Cardiac septum (tissue), 1 donor: ENCODE measurements around the gene DGKB. TPM values are rescaled to one million over a fixed set of nuclear protein-coding genes. Genes with fewer than 3 reads are reported as not detected.

Experiments
- DNase-seq: peaks from one replicate; pipeline ENCODE4 v3.0.0-alpha.2; 2020; ENCODE audit warnings: low spot score
- intact Hi-C: fragments of 100-400 bp; cut with DNase I; formaldehyde crosslinking; loops from one replicate; pipeline ENCODE4 v1.14.0; 2022
- total RNA-seq: library from RNA; stranded (reverse); fragmentation: NEBNext Ultra II Directional; extraction: Animal tissue kit (Norgen Biotek cat#: 25700); gene quantifications from one replicate; pipeline ENCODE4 v1.2.1, GENCODE V29; 2021
- donor health status: DM: no; HTN: no; CAD: no.

DGKB gene
- total RNA-seq, 1 donor from 2014 or later = 0.75 TPM

DNA sequence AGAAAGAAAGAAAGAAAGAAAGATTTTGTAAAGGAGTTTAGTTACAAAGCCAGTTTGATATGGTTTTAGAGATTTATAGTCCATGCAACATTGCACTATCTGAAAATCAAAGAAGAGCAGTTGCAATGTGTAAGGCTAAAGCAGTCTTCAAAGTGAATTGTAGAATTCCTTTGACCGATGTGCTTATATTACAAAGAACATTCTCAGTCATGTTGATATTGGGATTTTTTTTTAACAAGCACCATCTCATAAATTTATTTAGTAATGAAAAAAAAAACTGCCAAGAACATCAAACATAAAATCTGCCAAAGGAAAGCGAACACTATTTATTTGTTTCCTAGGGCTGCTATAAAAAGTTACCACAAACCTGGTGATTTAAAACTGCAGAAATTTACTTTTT lies 133.3 kb downstream of the DGKB start:
- DNase-seq = no peak
- intact Hi-C loops = loop anchor here (5.0 kb wide), 1 partner anchor 63 kb away; no protein-coding TSS in a partner anchor

DNA sequence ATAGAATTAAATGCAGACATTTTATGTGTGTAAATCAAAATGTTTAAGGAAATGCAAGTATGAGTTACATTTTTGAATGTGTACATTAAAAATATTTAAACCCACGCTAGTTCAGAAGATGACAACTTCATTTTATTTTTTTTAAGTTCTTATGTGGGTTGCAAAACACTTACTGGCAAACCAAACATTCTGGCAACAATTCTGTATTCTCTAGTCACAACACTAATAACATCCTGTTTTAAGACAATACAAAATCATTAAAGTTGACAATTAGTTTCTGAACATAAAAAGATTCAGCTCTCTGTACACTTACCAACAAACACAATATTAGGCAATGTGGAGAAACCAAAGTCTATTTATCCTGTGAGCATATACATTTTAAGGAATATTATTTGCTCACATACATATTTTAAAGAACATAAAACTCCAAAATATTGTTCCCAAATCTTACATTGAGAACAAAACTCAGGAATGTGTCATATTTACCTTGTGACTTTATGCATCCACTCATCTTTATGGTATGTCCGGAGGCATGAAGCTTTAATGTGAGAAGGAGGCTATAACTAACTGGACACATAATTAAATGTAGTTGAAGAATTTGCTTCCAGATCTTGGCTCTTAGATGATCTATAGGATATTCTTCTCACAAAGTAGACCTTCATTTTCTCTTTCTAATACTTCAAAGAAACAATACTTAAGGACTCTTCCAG lies 134.7 kb downstream of the DGKB start:
- intact Hi-C loops = loop anchor here (5.0 kb wide), 1 partner anchor 64 kb away; no protein-coding TSS in a partner anchor
- no peak for DNase-seq

DNA sequence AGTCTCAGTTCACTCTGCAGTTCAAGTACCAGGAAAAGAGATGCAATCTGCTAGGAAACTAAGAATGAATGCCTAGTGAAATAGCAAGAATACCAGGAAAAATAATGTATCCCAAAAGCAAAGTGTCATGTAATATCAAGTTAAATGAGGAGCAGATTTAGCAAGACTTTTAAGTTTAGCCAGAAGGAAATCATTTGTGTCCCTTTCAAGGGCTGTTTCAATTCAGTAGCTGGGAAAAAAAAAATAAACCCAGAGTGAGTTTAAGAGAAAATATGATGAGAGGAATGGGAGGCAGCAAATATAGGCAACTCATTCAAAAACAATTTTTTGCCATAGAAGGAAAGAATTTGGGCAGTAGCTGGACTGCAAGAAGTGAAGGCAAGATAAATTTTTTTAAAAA lies 135.8 kb downstream of the DGKB start:
- intact Hi-C loops = loop anchor here (5.0 kb wide), 1 partner anchor 66 kb away; no protein-coding TSS in a partner anchor
- no peak for DNase-seq

DNA sequence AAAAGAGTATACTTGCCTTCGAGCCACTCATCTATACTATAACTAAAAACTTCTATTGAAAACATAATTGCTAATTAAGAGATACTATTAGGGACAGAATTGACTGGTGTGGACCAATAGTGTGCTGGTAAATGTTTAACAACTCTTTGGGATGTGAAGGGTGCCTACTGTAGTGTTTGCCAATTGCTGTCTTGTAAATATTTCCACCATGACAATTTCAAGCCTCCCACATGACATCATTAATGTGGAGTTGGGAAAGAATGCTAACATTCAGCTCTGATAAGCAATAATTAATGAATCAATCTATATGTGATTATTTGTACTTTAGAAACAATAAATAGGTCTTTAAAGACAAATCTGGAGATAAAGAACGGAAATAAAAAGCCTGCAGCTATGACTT lies 136.8 kb downstream of the DGKB start:
- intact Hi-C loops = loop anchor here (5.0 kb wide), 1 partner anchor 67 kb away; no protein-coding TSS in a partner anchor
- DNase-seq = no peak

DNA sequence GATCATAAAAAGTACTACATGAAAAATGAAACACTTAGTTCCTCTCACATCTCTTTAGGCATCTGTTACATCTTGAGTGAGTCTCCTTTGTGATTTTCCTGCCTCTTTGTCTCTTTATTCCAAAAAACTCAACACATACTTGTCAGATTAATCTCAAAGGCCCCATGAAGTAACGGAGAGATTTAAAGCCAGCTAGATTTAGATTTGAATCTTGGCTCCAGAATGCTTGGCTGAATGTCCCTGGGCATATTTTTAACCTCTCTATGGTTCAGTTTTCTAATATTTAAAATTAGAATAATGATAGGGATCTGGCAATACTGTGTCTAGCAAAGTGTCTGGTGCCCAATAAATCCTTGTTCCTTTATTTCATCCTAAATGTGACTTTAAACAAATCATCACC lies 140.0 kb downstream of the DGKB start:
- no peak for DNase-seq
- intact Hi-C loops = no loop called here

DNA sequence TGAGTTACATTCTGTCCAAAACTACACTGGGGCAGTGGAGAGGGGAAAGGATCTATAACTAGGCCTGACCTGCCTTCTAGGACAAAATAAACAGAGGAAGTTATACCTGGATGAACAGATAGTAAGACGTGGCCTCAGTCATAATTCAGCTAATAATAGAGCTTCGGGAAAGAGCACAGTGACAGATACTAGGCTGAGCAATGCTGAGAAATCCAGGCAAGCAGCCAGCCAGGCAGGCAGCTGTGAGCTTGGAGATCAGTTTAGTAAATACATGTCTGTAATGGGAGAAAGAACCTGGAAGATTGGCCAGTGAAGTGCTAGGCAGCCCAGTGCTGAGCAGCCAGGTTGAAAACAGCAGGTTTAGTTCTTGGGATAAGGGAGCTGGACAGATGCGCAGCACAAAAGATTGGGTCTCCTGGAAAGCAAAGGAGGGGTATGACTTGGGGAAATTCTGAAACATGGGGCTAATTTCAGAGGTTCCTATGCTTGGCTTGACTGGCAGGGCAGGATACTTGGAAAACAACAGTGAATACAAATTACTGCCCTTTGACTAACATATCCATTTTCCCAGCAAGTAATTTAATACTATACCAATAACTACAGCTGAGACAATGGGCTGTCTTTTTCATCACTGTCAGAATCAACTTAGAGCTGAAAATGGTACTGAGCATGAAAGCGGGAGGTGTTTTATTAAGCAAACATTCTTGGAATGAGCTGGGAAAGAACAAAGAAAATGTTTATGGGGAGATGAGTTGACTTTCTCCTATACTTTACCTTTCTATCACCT lies 140.8 kb downstream of the DGKB start:
- intact Hi-C loops = no loop called here

DNA sequence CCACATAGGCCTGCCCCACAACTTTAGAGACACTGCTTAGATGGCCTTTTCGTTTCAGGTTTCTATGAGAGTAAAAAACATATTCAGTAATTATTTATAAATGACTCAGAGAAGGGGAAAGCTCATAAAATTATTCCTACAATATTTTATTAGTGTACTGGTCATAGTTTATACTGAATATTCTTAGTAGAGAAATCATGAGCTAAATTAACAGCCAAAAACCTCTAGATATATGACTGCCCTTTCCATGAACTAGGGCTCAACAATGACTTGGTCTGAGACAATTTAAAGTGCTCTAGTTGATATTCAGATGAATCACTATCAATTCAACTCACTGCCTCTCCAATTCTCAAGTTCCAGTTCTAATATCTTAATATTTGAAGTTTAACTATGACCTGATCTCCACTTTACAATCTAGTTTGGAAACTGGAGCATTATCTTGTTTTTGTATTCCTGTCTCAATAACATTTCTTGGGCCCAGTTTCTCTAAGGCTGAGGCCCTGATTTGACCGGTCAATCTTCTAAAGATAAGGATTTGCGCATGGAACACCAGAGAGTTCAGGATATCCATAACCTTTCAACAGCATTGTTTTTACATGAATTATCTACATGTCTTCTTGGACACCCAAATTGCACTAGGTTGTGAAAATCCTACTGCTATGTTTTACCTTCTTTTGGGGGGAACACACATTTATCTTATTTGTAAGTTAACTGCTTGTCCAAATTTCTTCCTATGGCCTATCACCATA lies 141.6 kb downstream of the DGKB start:
- intact Hi-C loops = no loop called here
- DNase-seq = no peak

More for the DNA sequence above, 140.8 kb downstream of the DGKB start:
- peak; percentile 87 for DNase-seq

DNA sequence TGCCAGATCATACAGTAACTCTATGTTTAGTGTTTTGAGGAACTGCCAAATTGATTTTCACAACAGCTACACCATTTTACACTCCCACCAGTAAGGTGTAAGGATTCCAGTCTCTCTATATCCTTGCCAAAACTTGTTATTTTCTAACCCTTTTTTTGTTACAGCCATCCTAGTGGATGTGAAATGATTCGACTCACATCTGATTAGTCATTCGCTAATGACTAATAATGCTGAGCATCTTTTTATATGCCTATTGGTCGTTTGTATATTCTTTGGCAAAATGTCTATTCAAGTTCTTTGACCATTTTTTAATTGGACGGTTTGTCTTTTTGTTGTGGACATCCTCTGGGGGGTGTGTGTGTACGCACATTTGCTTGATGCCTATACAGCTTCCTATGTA lies 142.8 kb downstream of the DGKB start:
- no peak for DNase-seq
- intact Hi-C loops = no loop called here

DNA sequence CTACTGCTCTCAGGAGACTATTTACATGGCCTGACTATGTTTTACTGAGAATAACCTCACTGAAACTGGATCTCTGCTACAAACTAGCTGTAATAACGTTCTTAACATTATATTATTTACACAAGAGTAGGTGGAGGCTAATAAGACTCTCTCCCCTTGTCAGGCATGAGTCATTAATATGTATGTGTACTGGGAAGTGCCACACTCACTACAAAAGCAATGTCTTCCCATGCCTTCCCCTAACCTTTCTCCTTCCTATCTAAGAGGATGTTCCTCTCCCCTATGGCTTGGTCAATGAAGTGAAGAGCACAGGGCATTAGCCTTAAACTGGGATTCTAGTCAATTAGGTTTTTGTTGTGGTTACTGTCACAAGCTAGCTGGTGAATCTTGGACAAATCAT lies 147.9 kb downstream of the DGKB start:
- intact Hi-C loops = no loop called here
- no peak for DNase-seq

DNA sequence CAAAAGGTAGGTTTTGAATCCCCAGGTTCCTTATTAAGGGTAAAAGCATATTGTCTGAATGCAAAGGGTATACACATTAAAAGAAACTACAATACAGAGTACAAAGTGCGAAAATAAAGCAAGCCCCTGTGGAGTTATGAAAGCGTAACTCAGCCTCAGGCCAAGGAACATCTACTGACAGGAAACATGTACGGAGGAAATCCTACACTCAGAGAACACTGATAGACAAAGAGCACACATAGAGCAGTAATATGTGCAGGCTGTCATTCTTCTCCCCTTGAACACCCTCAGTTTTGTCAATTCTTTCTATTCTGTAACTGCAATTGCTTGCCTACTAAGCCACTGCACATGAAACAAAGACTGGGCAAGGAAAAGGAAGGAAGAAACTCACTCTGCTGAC lies 150.2 kb downstream of the DGKB start:
- intact Hi-C loops = no loop called here
- no peak for DNase-seq

DNA sequence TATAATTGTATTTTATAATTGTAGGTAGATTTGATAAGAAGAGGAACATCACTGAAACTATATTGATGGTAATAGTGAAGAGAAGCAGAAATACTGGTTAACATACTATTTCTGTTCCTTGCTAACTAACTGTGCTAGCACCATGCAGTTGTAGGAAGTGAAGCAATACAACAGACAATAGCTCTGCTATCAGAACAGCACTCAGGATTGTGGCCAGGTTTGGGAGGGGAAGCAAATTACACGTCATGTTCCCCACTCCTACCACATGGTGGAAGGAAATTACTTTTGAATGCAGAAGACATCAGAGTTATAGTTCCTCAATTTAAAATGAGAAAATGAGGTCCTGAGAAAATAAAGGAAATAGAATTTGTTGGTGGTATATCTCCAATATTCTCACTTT lies 151.1 kb downstream of the DGKB start:
- DNase-seq = no peak
- intact Hi-C loops = no loop called here

DNA sequence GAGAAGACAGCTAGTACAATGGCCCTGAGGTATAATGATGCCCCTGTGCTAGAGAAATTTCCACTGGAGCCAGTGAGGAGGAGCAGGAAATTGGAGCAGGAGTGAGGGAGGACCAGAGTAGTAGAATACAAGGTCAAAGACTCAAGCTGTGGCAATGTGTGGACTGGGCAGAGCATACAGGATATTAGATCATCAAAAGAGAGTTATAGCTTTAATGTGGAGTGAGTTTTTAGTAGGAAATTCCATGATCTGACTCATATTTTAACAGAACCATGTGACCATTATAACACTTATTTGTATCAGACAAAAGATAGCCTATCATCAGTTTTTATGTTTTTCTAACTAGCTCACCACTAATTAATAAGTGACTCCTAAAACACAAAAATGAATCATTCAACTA lies 154.1 kb downstream of the DGKB start:
- intact Hi-C loops = no loop called here
- no peak for DNase-seq

DNA sequence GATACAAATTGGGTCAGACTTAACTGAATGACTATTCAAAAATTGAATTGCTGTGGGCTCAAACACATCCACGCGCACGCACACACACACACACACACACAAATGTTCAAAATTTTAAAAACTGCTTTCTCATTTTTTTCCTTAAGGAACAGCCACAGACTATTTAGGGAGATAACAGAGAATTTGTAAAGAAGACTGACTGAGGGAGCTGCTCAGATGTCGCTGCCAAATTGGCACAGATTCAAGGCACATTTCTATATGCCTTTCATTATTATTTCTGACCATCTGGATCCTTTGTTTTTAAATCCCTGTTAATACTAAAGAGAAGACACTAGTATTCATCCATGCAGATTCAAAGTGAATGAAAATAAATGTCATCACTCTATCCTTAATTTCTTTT lies 154.8 kb downstream of the DGKB start:
- no peak for DNase-seq
- intact Hi-C loops = no loop called here

DNA sequence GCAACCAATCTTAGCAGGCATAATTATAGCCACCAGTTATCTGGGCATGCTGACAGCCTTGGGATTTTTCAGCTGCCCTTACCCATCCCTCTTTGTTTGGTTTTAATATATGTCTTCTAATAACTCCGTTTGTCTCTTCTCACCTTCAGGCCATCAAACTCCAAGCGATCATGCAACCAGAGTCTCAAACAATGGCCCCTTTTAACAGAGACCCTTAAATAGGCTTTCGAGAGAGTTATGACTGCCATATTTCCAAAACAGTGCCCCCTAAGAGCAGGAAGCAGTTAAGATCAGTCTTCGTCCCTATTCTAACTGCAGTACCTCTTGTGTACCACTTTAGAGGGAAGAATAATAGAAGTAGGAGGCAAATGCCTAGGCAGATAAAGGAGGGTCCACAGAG lies 157.5 kb downstream of the DGKB start:
- no peak for DNase-seq
- intact Hi-C loops = no loop called here

DNA sequence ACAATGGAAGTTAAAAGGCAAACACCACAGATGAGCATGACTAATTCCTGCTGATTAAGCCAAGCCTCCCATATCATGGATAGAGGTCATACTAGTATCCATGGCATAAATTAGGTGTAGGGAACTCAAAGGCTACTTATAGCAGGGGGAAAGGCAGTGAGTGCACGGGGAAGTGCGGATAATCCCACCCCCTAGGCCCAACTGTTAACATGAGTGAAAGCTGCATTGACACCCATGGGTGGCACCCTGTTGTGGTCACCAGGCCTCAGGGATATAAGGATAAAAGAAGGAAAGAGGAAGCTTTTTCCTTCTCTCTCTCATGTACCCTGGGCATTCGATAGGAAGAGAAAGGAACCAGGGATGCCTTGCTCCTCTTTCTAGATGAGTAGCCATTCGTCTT lies 161.9 kb downstream of the DGKB start:
- intact Hi-C loops = no loop called here
- DNase-seq = no peak

DNA sequence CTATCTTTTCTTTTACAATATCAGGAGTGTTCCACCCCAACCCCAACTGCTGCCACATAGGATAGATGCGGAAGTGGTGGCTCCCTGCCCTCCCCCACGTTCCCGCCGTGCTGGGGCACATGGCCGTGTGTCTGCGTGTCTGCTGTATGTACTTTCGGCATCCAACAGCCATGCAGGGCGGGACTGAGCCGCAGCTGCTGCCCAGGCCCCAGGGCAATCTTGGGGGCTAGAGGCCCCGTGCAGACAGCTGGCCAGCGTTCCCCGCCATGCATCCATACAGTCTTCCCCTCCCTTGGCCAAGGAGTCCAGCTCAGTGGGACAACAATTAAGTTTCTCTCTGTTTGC lies 162.7 kb downstream of the DGKB start:
- intact Hi-C loops = no loop called here
- DNase-seq = no peak

DNA sequence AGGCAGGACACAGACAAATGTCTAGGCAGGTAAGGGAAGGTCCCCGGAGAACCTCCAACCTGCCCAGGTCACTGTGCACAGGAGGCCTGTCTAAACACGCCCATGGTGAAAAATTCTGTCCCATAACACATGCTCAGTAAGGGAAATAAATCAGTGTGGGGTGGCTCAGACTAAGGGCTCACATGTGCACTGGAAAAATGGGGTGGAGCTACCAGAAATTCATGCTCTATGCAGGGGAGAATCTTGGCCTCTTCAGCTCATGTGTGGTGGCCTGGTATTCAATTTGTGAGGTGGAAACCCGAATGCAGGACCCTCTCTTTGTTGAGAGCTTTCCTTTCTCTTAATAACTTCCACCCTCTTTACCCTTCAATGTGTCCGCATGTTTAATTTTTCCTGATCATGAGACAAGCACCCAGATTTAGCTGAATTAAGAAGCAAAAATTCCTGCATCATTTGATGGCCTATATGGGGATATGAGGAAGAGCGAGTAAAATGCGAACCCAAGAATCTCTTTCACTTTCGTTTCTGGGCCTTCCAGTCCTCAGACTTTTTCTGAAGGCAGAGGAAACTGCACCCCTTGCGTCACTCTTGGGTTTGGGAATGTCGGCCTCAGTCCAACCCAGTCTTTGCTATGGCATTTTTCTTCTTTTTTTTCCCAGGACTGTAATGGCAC lies 163.2 kb downstream of the DGKB start:
- no peak for DNase-seq
- intact Hi-C loops = no loop called here

DNA sequence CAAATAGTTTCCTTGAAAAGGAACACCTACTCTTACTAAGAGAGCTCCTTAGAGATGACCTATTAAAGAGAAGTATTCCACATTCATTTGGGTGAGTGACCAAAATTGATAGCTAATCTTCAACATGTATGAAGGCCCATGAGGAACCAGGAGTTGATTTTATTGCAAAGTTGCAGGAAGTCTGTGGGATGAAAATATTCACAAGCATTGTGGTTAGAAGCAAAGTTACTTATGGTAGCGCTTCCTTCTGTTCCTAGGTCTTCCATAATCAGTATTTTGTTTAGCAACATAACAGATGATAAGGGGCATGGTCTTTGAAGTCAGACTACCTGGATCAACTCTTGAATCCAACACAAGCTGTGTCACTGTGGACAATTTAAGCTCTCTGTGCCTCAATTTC lies 164.5 kb downstream of the DGKB start:
- intact Hi-C loops = no loop called here
- no peak for DNase-seq

DNA sequence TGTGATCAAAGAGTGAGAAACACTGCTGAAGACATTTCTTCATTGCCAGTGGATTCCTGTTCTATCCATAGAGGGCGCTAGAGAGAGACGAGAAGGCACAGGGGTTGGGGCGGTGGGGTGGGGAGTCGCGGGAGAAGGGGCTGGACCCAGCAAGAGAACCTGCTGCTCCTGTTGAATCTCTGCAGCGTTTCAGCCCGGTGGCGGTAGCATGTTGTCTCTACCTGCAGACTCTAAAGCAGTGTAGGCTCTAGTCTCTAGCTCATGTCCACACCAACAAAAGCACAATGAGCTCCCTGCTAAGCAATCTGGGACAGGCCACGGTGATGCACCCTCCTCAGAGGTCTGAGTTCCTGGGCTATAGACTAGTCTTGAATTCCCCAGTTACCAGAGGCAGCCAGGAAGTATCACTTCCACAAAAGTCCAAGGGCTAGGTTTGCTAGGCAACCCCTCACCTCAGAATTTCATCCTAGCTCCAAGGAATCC lies 167.7 kb downstream of the DGKB start:
- intact Hi-C loops = no loop called here
- no peak for DNase-seq

DNA sequence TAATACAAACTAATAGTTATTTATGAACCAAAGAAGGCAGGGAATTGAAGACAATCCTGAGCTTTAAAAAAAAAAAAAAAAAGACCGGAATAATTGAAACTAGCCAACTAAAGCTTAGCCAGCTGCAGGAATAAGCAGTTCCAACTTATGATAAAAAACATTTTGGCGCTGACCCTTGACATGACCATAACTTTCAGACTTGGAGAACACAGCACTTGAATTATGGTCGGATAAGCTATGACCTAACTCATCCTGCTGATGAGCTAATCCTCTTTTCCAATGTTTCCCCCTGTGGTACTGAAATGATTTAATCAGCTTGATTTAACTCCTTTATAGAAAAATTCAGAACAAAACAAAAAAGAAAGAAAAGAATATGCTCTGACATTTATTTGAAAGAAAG lies 181.8 kb downstream of the DGKB start:
- DNase-seq = no peak
- intact Hi-C loops = no loop called here
